Measurements from ENCODE around the gene ITGAV. TPM values are rescaled to one million over a fixed set of nuclear protein-coding genes. Genes with fewer than 3 reads are reported as not detected.

ITGAV gene
- total and polyA plus RNA-seq, 2 of the 4 experiments (the other 2 are of a cell fraction) = 45.8 to 181 TPM

DNA sequence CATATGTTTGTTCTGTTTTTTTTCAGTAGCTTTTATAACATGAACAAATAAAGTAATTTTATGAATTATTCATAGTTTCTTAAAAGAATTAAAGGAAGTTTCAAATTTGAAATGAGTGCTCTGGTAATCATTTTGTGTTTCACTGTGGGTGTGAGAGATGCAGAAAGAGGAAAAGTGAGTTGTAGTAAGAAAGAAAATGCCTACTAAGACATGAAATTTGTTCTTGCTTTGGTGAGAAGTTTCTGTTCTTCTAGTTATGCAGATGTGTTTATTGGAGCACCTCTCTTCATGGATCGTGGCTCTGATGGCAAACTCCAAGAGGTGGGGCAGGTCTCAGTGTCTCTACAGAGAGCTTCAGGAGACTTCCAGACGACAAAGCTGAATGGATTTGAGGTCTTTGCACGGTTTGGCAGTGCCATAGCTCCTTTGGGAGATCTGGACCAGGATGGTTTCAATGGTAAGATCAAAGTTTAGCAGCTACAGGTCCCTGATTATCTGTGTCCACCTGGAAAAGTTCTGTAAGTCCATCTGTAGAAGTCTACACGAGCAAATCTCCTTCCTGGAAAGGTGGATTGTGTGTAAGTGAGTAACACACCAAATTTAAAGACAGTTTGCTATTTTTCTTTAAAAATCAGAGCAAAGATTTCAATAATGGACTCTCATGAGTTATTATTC is 51.4 kb downstream of the ITGAV start:
- Histone ChIP-seq H3K4me1 (ENCODE audit: control insufficient read depth, insufficient read depth, low read length) (peaks cover 14% of the 10 kb centered on the region), H3K36me3 (ENCODE audit: control insufficient read depth, insufficient read depth, low read length) (peaks cover 18% of the 10 kb centered on the region), H3K27ac (ENCODE audit: insufficient read depth, low read length) (peak overlapping the region; percentile 68; the same call in 1 of the 2 replicates), H2BK15ac (ENCODE audit: low read depth, low read length) (no peak overlapping the region), H3K14ac (replicated peaks; ENCODE audit: low read depth, low read length) (peak overlapping the region; percentile 33; the same call in 1 of the 2 replicates), H2BK120ac (ENCODE audit: low read depth, low read length) (peak overlapping the region; percentile 58), H3K4me3 (ENCODE audit: insufficient read depth, low read depth, low read length) (no peak overlapping the region), H4K8ac (ENCODE audit: low read depth in 2 of 2, low read length in 2 of 2) (peak overlapping the region in 1 of 2 experiments; percentile 48; a peak in 2 of 4 replicates), H2AK9ac (replicated peaks; ENCODE audit: low read depth, low read length, poor library complexity) (no peak overlapping the region), H2BK20ac (ENCODE audit: low read depth, low read length) (peak overlapping the region; percentile 31), H2AK5ac (ENCODE audit: low read depth, low read length) (peak overlapping the region; percentile 0; the same call in 1 of the 2 replicates), H3K23ac (ENCODE audit: low read depth, low read length) (peak overlapping the region; percentile 33), H3K9ac (ENCODE audit: low read depth, low read length) (peak overlapping the region; percentile 53; the same call in 1 of the 2 replicates), H3K56ac (ENCODE audit: extremely low read depth, insufficient read depth, low read length) (no peak overlapping the region), H4K20me1 (ENCODE audit: insufficient read depth, low read length) (no peaks in the 10 kb centered on the region), H3K4me2 (ENCODE audit: low read depth, low read length) (peak overlapping the region; percentile 3), H3K79me1 (ENCODE audit: low read depth in 1 of 2, low read length in 2 of 2) (peaks cover 0 to 13% of the 10 kb centered on the region in 2 experiments; a peak in 2 of 4 replicates), H3K18ac (ENCODE audit: low read depth, low read length) (peak overlapping the region; percentile 79), H4K91ac (ENCODE audit: insufficient read depth, low read depth, low read length) (peak overlapping the region; percentile 69), H4K5ac (ENCODE audit: low read depth, low read length) (peak overlapping the region; percentile 73), H2BK5ac (ENCODE audit: low read depth, low read length, poor library complexity, severe bottlenecking) (peak overlapping the region; percentile 93), H3K9me3 (ENCODE audit: control insufficient read depth, insufficient read depth, low read length) (no peaks in the 10 kb centered on the region), H3K27me3 (ENCODE audit: control insufficient read depth, insufficient read depth, low read length) (no peaks in the 10 kb centered on the region), H3K4ac (ENCODE audit: low read depth, low read length) (peak overlapping the region; percentile 70), H2AFZ (replicated peaks; ENCODE audit: low read length, poor library complexity) (no peak overlapping the region), H3K9me1 (ENCODE audit: insufficient read depth, low read length) (peaks cover 6% of the 10 kb centered on the region)
- no peak for DNase-seq
- dilution Hi-C loops (cut with HindIII; ENCODE audit: low sequenced_read_pairs, unreplicated experiment) (no loop called here), in situ Hi-C loops (cut with MboI; ENCODE audit: low sequenced_read_pairs) (loop anchor here (5.0 kb wide), 1 partner anchor 134 kb away; no protein-coding TSS in a partner anchor), intact Hi-C loops (cut with micrococcal nuclease) (loop anchor here (1.0 to 10.0 kb wide), 3 partner anchors 51 to 366 kb away; partner anchors contain the start of gene ITGAV)
- POLR2A ChIA-PET (ENCODE audit: unreplicated experiment) = no interaction called here
- no TSS peak for BruUV-seq (replicated peaks)
- 80% methylated on average over 2 of the region's 4 CpGs; no CpG with 5 or more reads in 1 of the 2 experiments for WGBS, 2 experiments (ENCODE audit: extremely low coverage in 2 of 2, insufficient read length in 1 of 2)
- CTCF ChIA-PET = interaction anchor here (0.7 to 2.9 kb wide), 13 partner anchors 11 to 354 kb away, joined by 3 to 26 read pairs (median 4); no protein-coding TSS in a partner anchor
- ATAC-seq (ENCODE audit: low read depth) = peak; percentile 38; the same call in 1 of the 2 replicates
- TF ChIP-seq MAFK (IDR thresholded peaks at IDR 0.05; ENCODE audit: low read depth, low read length) = no peak
- TF ChIP-seq, protein P1, sequence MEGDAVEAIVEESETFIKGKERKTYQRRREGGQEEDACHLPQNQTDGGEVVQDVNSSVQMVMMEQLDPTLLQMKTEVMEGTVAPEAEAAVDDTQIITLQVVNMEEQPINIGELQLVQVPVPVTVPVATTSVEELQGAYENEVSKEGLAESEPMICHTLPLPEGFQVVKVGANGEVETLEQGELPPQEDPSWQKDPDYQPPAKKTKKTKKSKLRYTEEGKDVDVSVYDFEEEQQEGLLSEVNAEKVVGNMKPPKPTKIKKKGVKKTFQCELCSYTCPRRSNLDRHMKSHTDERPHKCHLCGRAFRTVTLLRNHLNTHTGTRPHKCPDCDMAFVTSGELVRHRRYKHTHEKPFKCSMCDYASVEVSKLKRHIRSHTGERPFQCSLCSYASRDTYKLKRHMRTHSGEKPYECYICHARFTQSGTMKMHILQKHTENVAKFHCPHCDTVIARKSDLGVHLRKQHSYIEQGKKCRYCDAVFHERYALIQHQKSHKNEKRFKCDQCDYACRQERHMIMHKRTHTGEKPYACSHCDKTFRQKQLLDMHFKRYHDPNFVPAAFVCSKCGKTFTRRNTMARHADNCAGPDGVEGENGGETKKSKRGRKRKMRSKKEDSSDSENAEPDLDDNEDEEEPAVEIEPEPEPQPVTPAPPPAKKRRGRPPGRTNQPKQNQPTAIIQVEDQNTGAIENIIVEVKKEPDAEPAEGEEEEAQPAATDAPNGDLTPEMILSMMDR (conservative IDR thresholded peaks at IDR 0.05; ENCODE audit: low read depth, low read length) = no peak
- no peak for TF ChIP-seq CEBPB (IDR thresholded peaks at IDR 0.05; ENCODE audit: low read depth, low read length)
- no peak for TF ChIP-seq FOS (IDR thresholded peaks at IDR 0.05; ENCODE audit: low read depth, low read length)
- TF ChIP-seq RAD21 (IDR thresholded peaks at IDR 0.05; ENCODE audit: low read length) = no peak
- no peak for TF ChIP-seq MAZ (IDR thresholded peaks at IDR 0.05; ENCODE audit: borderline replicate concordance, low read depth, low read length)
- TF ChIP-seq, protein P2, sequence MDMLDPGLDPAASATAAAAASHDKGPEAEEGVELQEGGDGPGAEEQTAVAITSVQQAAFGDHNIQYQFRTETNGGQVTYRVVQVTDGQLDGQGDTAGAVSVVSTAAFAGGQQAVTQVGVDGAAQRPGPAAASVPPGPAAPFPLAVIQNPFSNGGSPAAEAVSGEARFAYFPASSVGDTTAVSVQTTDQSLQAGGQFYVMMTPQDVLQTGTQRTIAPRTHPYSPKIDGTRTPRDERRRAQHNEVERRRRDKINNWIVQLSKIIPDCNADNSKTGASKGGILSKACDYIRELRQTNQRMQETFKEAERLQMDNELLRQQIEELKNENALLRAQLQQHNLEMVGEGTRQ (IDR thresholded peaks at IDR 0.05; ENCODE audit: low read depth, low read length) = no peak
- no peak for TF ChIP-seq NFE2L2 (IDR thresholded peaks at IDR 0.05; ENCODE audit: low read depth, low read length)
- no peak for TF ChIP-seq BHLHE40 (IDR thresholded peaks at IDR 0.05; ENCODE audit: low read depth, low read length)
- no peak for TF ChIP-seq MXI1 (IDR thresholded peaks at IDR 0.05; ENCODE audit: borderline replicate concordance, low read depth, low read length)
- TF ChIP-seq POLR2A (IDR thresholded peaks at IDR 0.05; ENCODE audit: low read depth, low read length) = no peak
- TF ChIP-seq, protein P3, sequence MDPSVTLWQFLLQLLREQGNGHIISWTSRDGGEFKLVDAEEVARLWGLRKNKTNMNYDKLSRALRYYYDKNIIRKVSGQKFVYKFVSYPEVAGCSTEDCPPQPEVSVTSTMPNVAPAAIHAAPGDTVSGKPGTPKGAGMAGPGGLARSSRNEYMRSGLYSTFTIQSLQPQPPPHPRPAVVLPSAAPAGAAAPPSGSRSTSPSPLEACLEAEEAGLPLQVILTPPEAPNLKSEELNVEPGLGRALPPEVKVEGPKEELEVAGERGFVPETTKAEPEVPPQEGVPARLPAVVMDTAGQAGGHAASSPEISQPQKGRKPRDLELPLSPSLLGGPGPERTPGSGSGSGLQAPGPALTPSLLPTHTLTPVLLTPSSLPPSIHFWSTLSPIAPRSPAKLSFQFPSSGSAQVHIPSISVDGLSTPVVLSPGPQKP (IDR thresholded peaks at IDR 0.05; ENCODE audit: borderline replicate concordance, low read depth, low read length) = no peak
- TF ChIP-seq RCOR1 (IDR thresholded peaks at IDR 0.05; ENCODE audit: insufficient replicate concordance, low read length) = no peak
- TF ChIP-seq CHD1 (IDR thresholded peaks at IDR 0.05; ENCODE audit: low read depth, low read length) = no peak
